ENCODE results near the gene GIMAP7.
"Not testable (repeated sequence)": the region's sequence is repeated elsewhere in the genome, so short reads cannot be mapped to it uniquely, and the experiment has no call there.

GIMAP7 gene

DNA sequence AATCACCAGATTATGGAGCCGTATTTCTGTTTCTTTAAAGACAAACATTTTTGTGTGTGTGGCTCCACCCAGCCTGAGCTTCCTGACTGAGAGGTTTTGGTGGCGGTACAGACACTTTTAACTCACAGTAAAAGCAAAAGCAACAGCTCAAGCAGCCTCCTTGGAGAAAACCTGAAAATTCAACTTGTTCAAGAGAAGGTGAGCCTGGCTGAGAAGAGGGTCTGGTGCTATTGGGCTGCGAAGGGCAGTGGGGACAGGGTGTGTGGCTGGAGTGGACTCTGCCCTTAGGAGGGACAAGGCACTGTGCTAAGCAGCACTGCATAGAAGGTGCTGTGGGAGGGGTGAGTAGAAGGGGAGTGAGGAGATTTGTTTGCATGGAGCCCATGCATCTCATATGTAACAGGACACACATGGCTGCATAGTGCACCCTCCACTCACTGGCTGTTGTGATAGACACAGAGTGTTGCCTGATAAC, at the start of gene GIMAP7:
Gene GIMAP7, plus strand, starts transcription at position 125 of the 475 bp plus-strand sequence. CDS start 5,103 bp downstream, outside the sequence.
- no peak for DNase-seq (ENCODE audit: low spot score)

DNA sequence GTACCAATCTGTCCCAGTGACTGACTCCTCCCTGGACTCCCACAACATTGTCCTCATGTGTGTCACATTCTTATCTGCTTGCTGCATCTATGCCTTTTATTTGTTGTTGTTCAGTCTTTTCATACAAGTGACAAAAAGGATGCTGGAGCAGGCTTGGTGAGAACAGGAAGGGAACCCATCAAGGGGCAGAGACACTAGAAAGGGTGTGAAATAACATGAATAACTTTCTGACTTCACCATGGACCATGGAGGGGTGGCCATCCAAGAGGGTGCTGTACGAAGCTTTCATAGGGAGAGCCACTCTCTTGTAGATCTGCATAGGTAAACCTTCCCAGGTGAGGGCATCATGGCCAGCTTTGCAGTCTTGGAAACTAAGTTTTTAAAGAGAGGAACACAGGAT, 49.7 kb upstream of the GIMAP7 start:
- no peak for DNase-seq (ENCODE audit: low spot score)

DNA sequence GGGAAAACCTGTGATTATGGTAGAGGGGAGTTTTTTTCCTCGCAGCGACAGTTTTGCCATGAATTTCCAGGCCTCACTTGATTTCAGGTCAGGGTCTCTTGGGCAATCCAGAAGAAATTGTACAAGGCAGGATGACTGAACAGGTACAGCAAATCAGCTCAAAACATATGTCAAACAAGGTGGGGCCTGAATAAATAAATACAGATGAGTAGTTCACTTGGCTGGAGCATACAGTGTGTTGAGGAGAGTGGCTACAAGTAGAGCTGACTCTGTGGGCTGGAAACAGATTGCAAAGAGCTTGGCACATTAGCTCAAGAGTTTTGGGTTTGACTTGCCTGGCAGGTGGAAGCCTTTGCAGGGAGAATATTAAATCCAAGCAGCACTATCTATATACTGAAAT, 49.3 kb upstream of the GIMAP7 start:
- no peak for DNase-seq (ENCODE audit: low spot score)

- no peak for DNase-seq (ENCODE audit: low spot score)
These were observed 48.2 kb upstream of the GIMAP7 start for GRCh38 chr7:150466477-150466876.

DNA sequence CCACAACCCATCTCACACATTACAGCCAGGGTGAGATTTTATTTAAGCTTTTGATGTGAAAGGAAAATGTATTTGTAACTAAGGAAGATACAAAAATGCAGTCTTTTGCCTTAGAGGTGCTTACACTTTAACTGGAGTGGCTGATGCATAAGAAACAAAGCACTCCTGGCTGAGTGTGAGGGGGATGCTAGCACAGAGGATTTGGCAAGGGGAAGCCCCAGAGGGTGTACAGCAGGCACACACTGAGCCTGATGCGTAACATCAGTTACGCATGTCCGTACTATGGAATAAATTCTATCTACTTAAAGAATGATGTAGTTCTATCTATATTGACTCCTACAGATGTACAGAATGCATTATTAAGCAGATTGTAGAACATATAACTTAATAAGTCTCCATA, 46.4 kb upstream of the GIMAP7 start:
- DNase-seq (ENCODE audit: low spot score) = no peak

- no peak for DNase-seq (ENCODE audit: low spot score)
These were observed 42.8 kb upstream of the GIMAP7 start for GRCh38 chr7:150471886-150472285.

- DNase-seq (ENCODE audit: low spot score) = no peak
These were observed 40.8 kb upstream of the GIMAP7 start for GRCh38 chr7:150473902-150474301.

- no peak for DNase-seq (ENCODE audit: low spot score)
These were observed 38.4 kb upstream of the GIMAP7 start for GRCh38 chr7:150476285-150476684.

GRCh38 chr7:150476819-150477631, 37.6 kb upstream of the GIMAP7 start:
- DNase-seq (ENCODE audit: low spot score) = no peak

DNA sequence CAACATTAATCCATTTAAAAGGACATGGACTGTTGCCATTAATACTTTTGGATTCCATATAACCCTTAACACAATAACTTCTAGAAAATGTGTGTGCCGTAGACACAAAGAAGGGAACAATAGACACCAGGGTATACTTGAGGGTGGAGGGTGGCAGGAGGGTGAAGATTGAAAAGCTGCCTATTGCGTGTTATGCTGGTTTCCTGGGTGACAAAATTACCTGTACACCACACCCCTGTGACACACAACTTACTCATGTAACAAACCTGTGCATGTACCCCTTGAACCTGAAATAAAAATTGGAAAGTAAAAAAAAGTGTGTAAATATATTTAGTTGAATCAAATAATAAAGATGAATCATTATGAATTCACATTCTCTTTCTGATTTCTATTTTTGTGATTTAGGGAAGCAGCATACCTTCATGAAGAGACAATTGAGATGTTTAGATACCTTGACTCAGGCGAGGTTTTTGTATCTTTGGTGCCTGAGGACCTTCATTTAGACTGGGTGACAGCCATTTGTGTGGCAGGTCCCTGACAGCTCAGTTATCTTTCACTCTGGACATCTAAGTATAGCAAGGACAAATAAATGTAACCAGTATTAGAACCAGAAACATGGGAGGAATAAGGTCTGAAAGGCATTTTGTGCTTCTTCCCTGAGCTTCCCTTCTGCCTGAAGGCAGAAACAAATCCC, 35.5 kb upstream of the GIMAP7 start:
- DNase-seq (ENCODE audit: low spot score) = no peak

DNA sequence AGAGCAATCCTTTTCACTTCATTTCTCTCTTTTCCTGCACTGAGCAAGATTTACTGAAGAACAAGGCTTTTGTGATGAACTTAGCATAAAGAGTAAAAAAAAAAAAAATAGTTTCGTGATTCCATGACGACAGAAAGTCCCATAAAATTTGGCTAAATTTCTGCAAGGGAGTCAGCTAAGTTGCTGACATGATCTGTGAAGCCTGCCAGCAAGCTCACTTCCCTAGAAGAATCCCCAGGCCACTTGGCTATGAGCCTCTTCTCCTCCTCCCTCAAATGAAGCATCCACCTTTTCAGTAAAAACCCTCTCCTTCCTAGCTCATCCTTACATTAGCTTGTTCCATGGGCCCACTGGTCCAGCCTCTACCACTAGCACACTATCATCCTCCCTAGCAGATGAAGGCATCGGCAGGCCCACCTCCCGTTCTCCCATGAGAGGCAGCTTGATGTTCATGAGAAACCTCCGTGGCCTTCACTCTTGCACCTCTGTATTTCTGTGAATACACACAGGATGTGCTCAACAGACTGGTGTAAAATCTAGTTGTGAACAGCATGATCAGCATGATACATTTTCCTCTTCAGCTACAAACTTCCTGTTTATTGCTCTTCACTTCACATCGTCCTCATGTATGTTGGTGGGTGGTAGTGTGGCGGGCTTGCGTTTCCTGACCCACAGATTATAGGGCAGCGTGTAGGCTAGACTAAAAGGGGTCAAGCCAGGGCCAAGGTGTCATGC, 33.3 kb upstream of the GIMAP7 start:
- no peak for DNase-seq (ENCODE audit: low spot score)

GRCh38 chr7:150481922-150482321, 32.8 kb upstream of the GIMAP7 start:
- no peak for DNase-seq (ENCODE audit: low spot score)

GRCh38 chr7:150483514-150483913, 31.2 kb upstream of the GIMAP7 start:
- DNase-seq (ENCODE audit: low spot score) = not testable (repeated sequence)

- DNase-seq (ENCODE audit: low spot score) = not testable (repeated sequence)
These were observed 30.6 kb upstream of the GIMAP7 start for GRCh38 chr7:150484071-150484470.

DNA sequence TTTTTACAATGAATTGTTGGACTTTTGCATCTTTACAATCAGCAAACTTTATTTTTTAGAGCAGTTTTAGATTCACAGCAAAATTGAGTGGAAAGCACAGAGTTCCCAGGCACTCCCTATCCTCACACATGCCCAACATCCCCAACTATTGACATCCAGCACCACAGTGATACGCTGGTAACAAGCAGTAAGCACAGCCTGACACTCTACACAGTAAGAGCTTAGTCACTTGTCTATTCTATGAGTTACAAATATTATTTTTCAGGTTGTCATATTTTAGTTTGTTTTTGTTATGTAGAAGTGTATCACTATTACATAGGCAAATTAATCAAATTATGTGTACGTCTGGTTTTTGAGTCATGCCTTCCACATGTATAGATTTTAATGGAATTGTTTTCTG, 27.0 kb upstream of the GIMAP7 start:
- no peak for DNase-seq (ENCODE audit: low spot score)

- no peak for DNase-seq (ENCODE audit: low spot score)
These were observed 24.9 kb upstream of the GIMAP7 start for GRCh38 chr7:150489782-150490181.

- DNase-seq (ENCODE audit: low spot score) = not testable (repeated sequence)
These were observed 21.2 kb upstream of the GIMAP7 start for GRCh38 chr7:150493442-150493841.

GRCh38 chr7:150502519-150502918, 12.2 kb upstream of the GIMAP7 start:
- DNase-seq (ENCODE audit: low spot score) = no peak

GRCh38 chr7:150503155-150503554, 11.5 kb upstream of the GIMAP7 start:
- no peak for DNase-seq (ENCODE audit: low spot score)

- no peak for DNase-seq (ENCODE audit: low spot score)
These were observed 11.1 kb upstream of the GIMAP7 start for GRCh38 chr7:150503581-150503980.

- DNase-seq (ENCODE audit: low spot score) = no peak
These were observed 6.6 kb upstream of the GIMAP7 start for GRCh38 chr7:150507947-150508602.

DNA sequence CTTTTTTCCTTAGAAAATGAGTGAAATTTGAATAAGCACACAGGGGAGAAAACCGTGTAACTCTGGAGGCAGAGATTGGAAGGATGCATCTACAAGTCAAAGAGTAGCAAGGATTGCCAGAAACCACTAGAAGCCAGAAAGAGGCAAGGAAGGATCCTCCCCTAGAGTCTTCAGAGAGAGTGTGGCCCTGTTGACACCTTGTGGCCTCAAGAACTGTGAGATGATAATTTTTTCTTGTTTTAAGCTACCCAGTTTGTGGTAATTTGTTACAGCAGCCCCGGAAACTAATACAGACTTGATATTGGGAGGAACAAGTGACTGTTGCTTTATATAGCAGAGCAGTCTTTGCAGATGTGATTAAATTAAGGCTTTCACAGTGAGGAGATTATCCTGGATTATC, 3.6 kb upstream of the GIMAP7 start:
- no peak for DNase-seq (ENCODE audit: low spot score)

All from SW480 (cell line).